NCI-H2029 (cell line): ENCODE results near the gene RPGR.
A peak's percentile ranks its signal among the peaks of the same experiment; 100 is the strongest.

ENCODE experiments used
- DNase-seq: peaks from one replicate; lab custom pipeline; 2025; lab: John Stamatoyannopoulos, UW

Gene RPGR

DNA sequence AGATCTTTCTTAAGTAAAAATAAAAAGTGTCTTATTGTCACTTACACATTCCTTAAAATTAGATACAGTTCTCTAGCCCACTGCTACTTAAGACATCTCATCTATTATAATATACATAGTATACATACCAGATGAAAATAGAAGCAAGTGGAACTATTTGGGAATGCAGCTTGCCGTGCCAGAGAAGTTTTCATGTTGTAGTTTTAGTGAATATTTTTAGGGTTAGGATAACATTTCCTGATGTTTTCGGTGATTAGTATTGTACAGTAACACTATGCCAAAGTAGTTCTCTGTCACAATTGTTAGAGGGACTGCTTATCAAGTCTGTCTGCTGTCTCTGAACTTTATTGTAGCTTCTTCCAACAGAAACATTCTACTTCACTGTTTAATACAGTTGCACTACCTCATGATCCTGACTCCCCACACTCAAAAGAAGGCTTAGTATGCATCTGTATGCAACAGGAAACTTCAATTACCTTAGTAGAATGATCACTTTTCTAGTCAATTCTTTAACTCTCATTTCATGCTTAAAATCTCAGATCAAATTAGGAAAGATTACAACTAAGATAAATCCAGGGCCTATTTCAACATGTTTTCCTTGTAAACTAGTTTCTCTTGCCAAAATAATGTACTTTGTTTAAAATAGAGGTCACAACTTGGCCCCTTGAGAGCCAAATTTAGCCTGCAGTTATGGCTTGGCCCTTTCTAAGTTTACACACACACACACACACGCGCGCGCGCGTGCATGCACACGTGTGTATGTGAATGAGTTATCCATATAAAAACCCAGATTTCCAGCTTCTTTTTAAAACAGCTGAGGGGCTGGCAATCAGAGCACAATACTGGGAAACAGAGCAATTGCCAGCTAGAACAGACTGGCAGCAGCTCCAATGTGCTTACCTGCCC, 64.3 kb downstream of the RPGR start:
- no peak for DNase-seq

GRCh38 chrX:38260231-38260630, 67.1 kb downstream of the RPGR start:
- DNase-seq = peak; percentile 6

GRCh38 chrX:38256019-38256418, 71.3 kb downstream of the RPGR start:
- no peak for DNase-seq

- DNase-seq = no peak
Measured at GRCh38 chrX:38249965-38250364, 77.3 kb downstream of the RPGR start.

GRCh38 chrX:38247051-38247450, 80.3 kb downstream of the RPGR start:
- DNase-seq = no peak

GRCh38 chrX:38240541-38240940, 86.8 kb downstream of the RPGR start:
- no peak for DNase-seq

DNA sequence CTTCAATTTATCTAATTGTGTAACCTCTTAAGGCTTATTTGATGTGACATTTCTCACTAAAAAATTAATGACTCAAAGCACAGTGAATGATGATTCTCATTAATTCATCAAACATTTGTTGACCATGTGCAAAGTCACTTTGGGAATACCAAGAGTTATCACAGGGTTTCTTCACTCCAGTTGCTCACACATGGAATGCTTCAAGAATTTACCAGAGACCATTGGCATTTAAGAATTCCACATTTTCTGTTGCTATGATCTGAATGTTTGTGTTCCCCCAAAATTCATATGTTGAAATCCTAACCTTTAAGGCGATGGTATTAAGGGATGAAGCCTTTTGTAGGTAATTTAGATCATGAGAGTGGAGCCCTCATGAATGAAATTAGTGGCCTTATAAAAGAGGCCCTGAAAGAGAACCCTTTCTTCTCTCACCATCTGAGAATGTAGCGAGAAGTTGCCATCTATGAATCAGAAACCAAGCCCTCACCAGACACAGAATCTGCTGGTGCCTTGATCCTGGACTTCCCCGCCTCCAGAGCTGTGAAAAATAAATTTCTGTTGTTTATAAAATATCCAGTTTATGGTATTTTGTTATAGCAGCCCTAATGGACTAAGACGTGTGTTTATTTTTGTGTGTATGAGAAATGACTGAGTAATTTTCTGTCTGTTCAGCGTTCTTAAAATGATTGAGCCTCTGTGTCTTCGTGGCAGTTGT, 90.3 kb downstream of the RPGR start:
- DNase-seq = no peak

DNA sequence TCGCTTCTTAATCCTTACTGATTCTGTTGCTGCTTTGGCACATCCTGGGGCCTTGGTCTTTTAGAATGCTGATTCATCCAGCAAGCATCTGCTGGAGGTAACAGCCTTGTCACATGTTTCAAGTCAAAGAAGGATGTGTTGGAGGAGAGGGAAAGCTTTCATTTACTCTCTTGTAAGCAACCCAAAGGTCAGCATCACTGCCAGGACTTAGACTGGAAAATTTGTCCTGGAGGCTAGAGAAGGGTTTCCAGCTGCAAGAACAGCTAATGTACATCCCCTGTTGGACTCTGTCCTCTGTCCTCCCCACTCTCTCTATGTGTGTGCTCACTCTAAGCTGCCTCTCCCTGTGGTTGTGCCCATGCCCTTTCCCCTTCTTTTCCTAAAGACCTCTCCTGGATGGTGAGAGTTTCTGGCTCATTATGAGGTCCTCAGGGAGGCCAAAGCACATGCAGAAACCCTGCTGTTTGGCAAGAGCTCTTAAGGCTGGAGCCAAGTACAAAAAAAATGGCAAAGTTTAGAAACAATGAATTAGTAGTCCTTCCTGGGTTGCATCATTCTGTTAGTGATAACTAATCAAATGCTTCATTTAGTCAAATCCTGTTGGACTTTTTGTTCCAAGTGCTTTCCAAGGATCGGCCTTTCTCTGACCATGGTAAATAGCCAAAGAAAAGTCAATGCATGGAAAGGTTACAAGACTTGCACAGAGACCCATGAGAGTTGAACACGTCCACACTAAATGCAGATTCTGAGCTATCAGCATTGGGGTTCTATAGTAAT, 93.2 kb downstream of the RPGR start:
- DNase-seq = no peak

- no peak for DNase-seq
Measured at GRCh38 chrX:38232079-38232686, 95.1 kb downstream of the RPGR start.

DNA sequence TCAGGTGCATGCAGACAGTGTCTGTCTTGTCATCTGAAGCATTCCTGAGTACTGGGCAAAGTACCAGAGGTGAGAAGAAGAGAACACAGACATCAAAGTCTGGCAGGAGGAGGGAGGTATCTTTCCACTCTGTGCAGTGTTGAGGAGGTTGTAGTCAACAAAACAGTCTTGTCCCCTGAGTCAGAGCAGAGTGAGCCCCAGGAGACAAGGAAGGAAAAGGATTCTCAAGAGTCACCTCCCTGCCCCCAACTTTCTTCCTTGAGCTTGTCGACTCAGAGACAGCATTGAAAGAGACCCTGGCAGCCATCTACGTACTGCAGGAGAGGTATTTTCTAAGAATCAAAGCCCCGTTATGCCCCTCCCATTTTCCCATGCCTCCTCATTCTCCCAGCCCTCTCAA, 102.2 kb downstream of the RPGR start:
- DNase-seq = no peak

GRCh38 chrX:38224160-38224559, 103.1 kb downstream of the RPGR start:
- DNase-seq = no peak

- DNase-seq = no peak
Measured at GRCh38 chrX:38221391-38221929, 105.8 kb downstream of the RPGR start.

- DNase-seq = no peak
Measured at GRCh38 chrX:38220415-38221390, 106.6 kb downstream of the RPGR start, which contains the start of gene SRPX. SRPX (minus strand) TSS chrX:38220871; CDS start chrX:38220792, 79 bp downstream.

GRCh38 chrX:38220024-38220414, 107.3 kb downstream of the RPGR start:
- DNase-seq = no peak
